ENCODE data around the gene UBFD1.
"Not testable (repeated sequence)": the region's sequence is repeated elsewhere in the genome, so short reads cannot be mapped to it uniquely, and the experiment has no call there.

UBFD1 gene

GRCh38 chr16:23527961-23528643, 29.4 kb upstream of the UBFD1 start:
- no peak for DNase-seq (ENCODE audit: low read depth in 2 of 2)

DNA sequence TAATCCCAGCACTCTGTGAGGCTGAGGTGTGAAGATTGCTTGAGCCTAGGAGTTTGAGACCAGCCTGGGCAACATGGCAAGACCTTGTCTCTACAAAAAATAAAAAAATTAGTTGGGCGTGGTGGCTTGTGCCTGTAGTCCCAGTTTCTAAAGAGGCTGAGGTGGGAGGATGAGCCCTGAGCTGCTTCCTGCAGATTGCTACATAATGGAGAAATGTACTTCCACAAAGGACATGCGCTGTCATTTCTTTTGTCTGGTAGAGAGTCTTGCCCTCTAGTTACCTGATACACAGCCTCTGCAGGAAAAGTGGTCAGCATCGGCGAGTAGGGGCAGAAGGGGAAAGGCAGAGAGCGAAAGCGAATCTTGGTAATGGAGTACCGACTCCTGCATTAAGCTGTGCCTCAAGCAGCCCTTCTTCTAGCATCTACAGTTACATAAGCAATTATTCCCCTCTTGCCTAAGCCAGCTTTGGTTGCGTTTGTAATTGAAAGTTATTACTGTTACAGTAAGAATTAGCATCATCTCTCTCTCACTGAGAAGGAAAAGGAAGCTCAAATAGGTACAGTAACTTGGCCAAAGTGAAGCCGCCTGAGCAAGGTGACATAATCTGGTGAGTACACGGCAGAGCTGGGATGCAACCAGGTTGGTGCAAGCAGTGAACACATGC, 28.8 kb upstream of the UBFD1 start:
- no peak for DNase-seq (ENCODE audit: low read depth in 2 of 2)

DNA sequence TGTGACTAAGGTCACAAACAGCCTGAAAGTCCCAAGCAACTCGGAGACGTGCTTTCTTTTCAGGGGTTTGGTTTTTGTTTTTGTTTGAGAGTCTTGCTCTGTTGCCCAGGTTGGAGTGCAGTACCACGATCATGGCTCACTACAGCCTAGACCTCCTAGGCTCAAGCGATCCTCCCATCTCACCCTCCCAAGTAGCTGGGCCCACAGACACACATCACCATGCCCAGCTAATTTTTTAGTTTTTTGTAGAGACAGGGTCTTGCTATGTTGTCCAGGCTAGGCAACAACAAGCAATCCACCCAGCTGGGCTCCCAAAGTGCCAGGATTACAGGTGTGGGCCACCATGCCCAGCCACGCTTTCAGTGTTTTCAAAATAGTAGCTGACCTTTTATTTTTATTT, 27.5 kb upstream of the UBFD1 start:
- DNase-seq (ENCODE audit: low read depth in 2 of 2), result no peak

- DNase-seq (ENCODE audit: low read depth in 2 of 2), result no peak
Observed at GRCh38 chr16:23532448-23532847, 25.1 kb upstream of the UBFD1 start.

GRCh38 chr16:23534868-23535860, 22.4 kb upstream of the UBFD1 start:
- no peak for DNase-seq (ENCODE audit: low read depth in 2 of 2)

DNA sequence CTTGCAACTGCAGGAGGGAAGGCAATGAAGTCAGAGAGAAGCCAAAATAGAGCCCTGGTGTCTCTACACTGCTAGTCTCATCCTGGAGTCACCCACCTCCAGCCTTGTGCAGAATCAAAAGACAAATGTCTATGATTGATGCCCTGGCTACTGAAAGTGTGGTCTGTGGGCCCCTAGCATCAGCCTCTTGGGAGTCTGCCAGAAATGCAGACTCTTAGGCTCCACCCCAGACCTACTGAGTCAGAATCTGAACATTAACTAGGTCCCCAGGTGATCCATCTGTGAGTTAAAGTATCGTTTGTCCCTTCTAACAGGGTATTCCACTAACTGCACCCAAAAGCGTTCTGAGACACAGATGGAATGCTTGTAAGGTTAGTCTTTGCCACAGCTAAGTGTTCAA, 21.6 kb upstream of the UBFD1 start:
- DNase-seq (ENCODE audit: low read depth in 2 of 2), result no peak

GRCh38 chr16:23537390-23537789, 20.1 kb upstream of the UBFD1 start:
- DNase-seq (ENCODE audit: low read depth in 2 of 2), result no peak

- DNase-seq (ENCODE audit: low read depth in 2 of 2), result no peak
Observed at GRCh38 chr16:23538919-23539278, 18.6 kb upstream of the UBFD1 start.

DNA sequence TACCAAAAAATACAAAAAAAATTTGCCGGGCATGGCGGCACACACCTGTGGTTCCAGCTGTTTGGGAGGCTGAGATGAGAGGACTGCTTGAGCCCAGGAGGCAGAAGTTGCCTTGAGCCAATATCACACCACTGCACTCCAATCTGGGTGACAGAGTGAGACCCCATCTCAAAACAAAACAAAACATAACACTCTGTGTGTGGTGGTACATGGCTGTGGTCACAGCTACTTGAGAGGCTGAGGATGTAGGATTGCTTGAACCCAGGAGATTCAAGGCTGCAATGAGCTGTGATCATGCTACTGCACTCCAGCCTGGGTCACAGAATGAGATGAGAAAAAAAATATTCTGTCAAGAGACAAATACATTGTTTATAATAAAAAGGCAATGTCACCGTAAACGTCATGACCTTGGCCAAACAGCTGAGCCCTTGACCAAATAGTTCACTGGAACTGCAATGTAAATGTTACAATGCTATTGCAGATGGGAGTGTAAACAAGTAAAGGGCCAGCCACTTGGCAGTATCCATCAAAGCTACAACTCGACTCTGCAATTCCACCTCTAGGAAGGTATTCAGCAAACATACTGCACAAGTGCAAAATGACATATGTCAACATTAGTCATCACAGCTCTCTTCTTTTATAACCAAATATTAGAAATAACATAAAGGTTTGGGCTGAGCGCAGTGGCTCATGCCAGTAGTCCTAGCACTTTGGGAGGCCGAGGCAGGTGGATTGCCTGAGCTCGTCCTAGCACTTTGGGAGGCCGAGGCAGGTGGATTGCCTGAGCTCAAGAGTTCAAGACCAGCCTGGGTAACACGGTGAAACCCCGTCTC, 17.3 kb upstream of the UBFD1 start:
- DNase-seq (ENCODE audit: low read depth in 2 of 2), result no peak

GRCh38 chr16:23540817-23541178, 16.7 kb upstream of the UBFD1 start:
- DNase-seq (ENCODE audit: low read depth in 2 of 2), result not testable (repeated sequence)

DNA sequence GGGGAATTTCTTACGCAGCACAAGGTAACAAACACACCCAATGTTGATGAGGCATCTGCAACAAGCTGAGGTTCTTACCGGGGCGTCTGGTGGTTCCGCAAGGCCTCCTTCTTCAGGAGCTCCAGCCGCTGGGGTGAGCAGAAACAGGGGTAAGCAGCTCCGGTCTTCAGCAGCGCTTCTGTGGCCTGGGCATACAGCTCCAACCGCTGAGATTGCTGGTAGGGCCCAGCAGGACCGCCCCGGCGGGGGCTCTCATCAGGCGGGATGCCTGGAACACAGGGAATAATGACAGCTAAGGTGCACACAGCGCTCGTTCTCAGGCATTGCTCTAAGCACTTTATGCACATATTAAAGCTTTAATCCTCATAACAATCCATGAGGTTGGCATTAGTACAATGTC, 13.1 kb upstream of the UBFD1 start:
- no peak for DNase-seq (ENCODE audit: low read depth in 2 of 2)

- DNase-seq (ENCODE audit: low read depth in 2 of 2), result no peak
Observed at GRCh38 chr16:23549938-23550337, 7.6 kb upstream of the UBFD1 start.

DNA sequence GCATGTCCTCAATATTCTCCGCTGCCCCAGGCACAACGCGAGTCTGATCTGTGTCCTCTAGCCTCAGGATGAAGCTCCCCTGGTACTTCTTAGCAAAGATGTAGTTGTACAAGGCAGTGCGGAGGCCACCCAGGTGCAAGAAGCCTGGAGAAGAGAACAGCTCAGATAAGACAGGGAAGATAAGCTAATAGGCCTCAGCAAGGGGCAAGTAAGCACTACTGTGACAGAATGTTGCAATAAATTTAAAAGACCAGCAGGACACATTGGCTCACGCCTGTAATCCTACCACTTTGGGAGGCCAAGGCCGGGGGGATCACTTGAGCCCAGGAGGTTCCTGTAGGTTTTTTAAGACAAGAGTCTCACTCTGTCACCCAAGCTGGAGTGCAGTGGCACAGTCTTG, 5.4 kb upstream of the UBFD1 start:
- DNase-seq (ENCODE audit: low read depth in 2 of 2), result no peak

- no peak for DNase-seq (ENCODE audit: low read depth in 2 of 2)
Observed at GRCh38 chr16:23554536-23554935, 3.0 kb upstream of the UBFD1 start.

- DNase-seq (ENCODE audit: low read depth in 2 of 2), result no peak
Observed at GRCh38 chr16:23557779-23558702, 514 bp downstream of the UBFD1 start.

- DNase-seq (ENCODE audit: low read depth in 2 of 2), result no peak
Observed at GRCh38 chr16:23561586-23561985, 4.1 kb downstream of the UBFD1 start.

DNA sequence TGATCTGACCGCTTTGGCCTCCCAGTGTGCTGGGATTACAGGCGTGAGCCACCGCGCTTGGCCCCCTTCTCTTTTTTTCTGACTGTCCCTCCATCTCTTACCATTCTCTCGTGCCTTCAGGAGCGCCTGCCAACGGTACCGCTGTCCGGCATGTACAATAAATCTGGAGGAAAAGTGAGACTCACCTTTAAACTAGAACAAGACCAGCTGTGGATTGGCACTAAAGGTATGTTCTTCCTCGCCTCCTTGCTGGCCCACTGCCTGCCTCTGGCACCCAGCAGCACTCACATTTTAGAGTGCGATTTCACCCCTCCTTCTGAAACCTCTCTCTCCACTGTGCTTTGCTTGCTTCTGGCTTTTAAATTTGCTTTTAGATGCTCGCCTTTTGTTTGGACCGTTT, 5.0 kb downstream of the UBFD1 start:
- no peak for DNase-seq (ENCODE audit: low read depth in 2 of 2)

- DNase-seq (ENCODE audit: low read depth in 2 of 2), result no peak
Observed at GRCh38 chr16:23563186-23563585, 5.7 kb downstream of the UBFD1 start.

- DNase-seq (ENCODE audit: low read depth in 2 of 2), result no peak
Observed at GRCh38 chr16:23564575-23565363, 7.2 kb downstream of the UBFD1 start.

GRCh38 chr16:23566724-23567123, 9.2 kb downstream of the UBFD1 start:
- no peak for DNase-seq (ENCODE audit: low read depth in 2 of 2)
